Measurements from ENCODE around the gene ADARB2. TPM values are rescaled to one million over a fixed set of nuclear protein-coding genes. Genes with fewer than 3 reads are reported as not detected.

Gene ADARB2
- total and polyA plus RNA-seq, 4 donors, result 0.55 to 0.70 (median 0.59) TPM; not detected in 1

DNA sequence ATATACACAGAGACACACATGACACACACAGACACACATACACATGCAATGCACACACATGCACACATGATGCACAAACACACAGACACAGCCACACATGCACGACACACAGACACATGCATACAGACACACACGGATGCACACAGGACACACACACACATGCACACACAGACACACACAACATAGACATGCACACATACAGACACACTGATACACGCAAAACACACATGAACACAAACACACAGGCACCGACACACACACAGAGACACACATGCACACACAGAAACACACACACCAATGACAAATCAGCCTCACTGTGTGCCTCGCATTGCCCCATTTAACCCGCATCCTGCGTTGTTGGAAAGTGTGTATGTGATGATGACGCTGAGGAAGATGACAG, 232.4 kb downstream of the ADARB2 start:
- Histone ChIP-seq H3K27ac (ENCODE audit: low read depth in 1 of 2, low read length in 2 of 2) (no peak overlapping the region), H3K4me1 (ENCODE audit: control insufficient read depth in 4 of 4, insufficient read depth in 4 of 4, low read length in 3 of 4) (no peaks in the 10 kb centered on the region), H3K4me3 (ENCODE audit: low read depth in 1 of 3, low read length in 3 of 3) (no peak overlapping the region), H3K9me3 (ENCODE audit: control insufficient read depth in 4 of 4, low read length in 3 of 4) (peaks cover 0 to 2% (median under 1%) of the 10 kb centered on the region in 4 donors), H3K9ac (ENCODE audit: low read depth in 1 of 2, low read length in 2 of 2) (no peak overlapping the region), H3K36me3 (ENCODE audit: control insufficient read depth in 4 of 4, insufficient read depth in 3 of 4, low read depth in 1 of 4, low read length in 3 of 4) (no peaks in the 10 kb centered on the region), H3K27me3 (ENCODE audit: control insufficient read depth in 4 of 4, insufficient read depth in 4 of 4, low read length in 3 of 4) (no peaks in the 10 kb centered on the region)
- WGBS, result 93% methylated on average over 8 of the region's 8 CpGs
- no peak for DNase-seq (ENCODE audit: low spot score)
- TF ChIP-seq SP1 (IDR thresholded peaks at IDR 0.05), result no peak
- TF ChIP-seq JUND (IDR thresholded peaks at IDR 0.05), result no peak
- no peak for TF ChIP-seq EGR1 (IDR thresholded peaks at IDR 0.05; ENCODE audit: low read depth in 2 of 2)
- TF ChIP-seq, protein P1, sequence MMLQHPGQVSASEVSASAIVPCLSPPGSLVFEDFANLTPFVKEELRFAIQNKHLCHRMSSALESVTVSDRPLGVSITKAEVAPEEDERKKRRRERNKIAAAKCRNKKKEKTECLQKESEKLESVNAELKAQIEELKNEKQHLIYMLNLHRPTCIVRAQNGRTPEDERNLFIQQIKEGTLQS (IDR thresholded peaks at IDR 0.05), result no peak
- TF ChIP-seq FOXA2 (IDR thresholded peaks at IDR 0.05), result no peak
- TF ChIP-seq, protein P2, sequence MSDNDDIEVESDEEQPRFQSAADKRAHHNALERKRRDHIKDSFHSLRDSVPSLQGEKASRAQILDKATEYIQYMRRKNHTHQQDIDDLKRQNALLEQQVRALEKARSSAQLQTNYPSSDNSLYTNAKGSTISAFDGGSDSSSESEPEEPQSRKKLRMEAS (IDR thresholded peaks at IDR 0.05), result no peak
- TF ChIP-seq HNF4G (IDR thresholded peaks at IDR 0.05), result no peak
- no peak for TF ChIP-seq GABPA (IDR thresholded peaks at IDR 0.05 in 1 of 2, conservative IDR thresholded peaks at IDR 0.05 in 1 of 2)
- TF ChIP-seq, protein P3, sequence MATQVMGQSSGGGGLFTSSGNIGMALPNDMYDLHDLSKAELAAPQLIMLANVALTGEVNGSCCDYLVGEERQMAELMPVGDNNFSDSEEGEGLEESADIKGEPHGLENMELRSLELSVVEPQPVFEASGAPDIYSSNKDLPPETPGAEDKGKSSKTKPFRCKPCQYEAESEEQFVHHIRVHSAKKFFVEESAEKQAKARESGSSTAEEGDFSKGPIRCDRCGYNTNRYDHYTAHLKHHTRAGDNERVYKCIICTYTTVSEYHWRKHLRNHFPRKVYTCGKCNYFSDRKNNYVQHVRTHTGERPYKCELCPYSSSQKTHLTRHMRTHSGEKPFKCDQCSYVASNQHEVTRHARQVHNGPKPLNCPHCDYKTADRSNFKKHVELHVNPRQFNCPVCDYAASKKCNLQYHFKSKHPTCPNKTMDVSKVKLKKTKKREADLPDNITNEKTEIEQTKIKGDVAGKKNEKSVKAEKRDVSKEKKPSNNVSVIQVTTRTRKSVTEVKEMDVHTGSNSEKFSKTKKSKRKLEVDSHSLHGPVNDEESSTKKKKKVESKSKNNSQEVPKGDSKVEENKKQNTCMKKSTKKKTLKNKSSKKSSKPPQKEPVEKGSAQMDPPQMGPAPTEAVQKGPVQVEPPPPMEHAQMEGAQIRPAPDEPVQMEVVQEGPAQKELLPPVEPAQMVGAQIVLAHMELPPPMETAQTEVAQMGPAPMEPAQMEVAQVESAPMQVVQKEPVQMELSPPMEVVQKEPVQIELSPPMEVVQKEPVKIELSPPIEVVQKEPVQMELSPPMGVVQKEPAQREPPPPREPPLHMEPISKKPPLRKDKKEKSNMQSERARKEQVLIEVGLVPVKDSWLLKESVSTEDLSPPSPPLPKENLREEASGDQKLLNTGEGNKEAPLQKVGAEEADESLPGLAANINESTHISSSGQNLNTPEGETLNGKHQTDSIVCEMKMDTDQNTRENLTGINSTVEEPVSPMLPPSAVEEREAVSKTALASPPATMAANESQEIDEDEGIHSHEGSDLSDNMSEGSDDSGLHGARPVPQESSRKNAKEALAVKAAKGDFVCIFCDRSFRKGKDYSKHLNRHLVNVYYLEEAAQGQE (IDR thresholded peaks at IDR 0.05), result no peak
- no peak for TF ChIP-seq FOXA1 (IDR thresholded peaks at IDR 0.05)
- no peak for TF ChIP-seq RXRA (IDR thresholded peaks at IDR 0.05)

DNA sequence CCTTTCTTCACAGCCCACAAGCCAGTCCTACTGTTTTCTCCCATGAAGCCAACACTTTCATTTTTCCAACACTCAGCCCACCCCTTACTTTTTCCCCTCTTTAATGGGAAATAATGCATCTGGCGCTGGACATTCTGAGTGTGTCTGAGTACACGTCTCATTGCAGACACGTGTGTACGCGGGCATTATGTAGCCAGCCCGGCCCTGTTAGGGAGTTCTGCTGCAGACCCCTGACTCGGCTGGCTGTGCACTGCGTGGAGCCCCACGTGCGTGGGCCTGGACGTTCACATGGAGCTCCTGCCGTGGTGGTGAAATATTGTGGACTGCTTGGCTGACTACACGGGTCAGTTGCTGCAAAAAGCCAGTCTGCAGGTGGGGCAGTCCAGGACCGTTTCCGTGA, 233.0 kb downstream of the ADARB2 start:
- Histone ChIP-seq H3K27me3 (ENCODE audit: control insufficient read depth in 4 of 4, insufficient read depth in 4 of 4, low read length in 3 of 4) (no peaks in the 10 kb centered on the region), H3K4me1 (ENCODE audit: control insufficient read depth in 4 of 4, insufficient read depth in 4 of 4, low read length in 3 of 4) (no peaks in the 10 kb centered on the region), H3K9me3 (ENCODE audit: control insufficient read depth in 4 of 4, low read length in 3 of 4) (peaks cover 0 to 2% (median under 1%) of the 10 kb centered on the region in 4 donors), H3K36me3 (ENCODE audit: control insufficient read depth in 4 of 4, insufficient read depth in 3 of 4, low read depth in 1 of 4, low read length in 3 of 4) (no peaks in the 10 kb centered on the region), H3K27ac (ENCODE audit: low read depth in 1 of 2, low read length in 2 of 2) (no peak overlapping the region), H3K4me3 (ENCODE audit: low read depth in 1 of 3, low read length in 3 of 3) (no peak overlapping the region), H3K9ac (ENCODE audit: low read depth in 1 of 2, low read length in 2 of 2) (no peak overlapping the region)
- WGBS, result 93% methylated on average over 15 of the region's 15 CpGs
- TF ChIP-seq GABPA (IDR thresholded peaks at IDR 0.05 in 1 of 2, conservative IDR thresholded peaks at IDR 0.05 in 1 of 2) (no peak), YY1 (IDR thresholded peaks at IDR 0.05) (no peak), RAD21 (IDR thresholded peaks at IDR 0.05) (no peak), FOXA1 (IDR thresholded peaks at IDR 0.05) (no peak), HNF4G (IDR thresholded peaks at IDR 0.05) (no peak), RXRA (IDR thresholded peaks at IDR 0.05) (no peak), SP1 (IDR thresholded peaks at IDR 0.05) (no peak), EGR1 (IDR thresholded peaks at IDR 0.05; ENCODE audit: low read depth in 2 of 2) (no peak), TAF1 (conservative IDR thresholded peaks at IDR 0.05) (no peak), NR2F2 (IDR thresholded peaks at IDR 0.05) (no peak), JUND (IDR thresholded peaks at IDR 0.05) (no peak)
- TF ChIP-seq, protein P4, sequence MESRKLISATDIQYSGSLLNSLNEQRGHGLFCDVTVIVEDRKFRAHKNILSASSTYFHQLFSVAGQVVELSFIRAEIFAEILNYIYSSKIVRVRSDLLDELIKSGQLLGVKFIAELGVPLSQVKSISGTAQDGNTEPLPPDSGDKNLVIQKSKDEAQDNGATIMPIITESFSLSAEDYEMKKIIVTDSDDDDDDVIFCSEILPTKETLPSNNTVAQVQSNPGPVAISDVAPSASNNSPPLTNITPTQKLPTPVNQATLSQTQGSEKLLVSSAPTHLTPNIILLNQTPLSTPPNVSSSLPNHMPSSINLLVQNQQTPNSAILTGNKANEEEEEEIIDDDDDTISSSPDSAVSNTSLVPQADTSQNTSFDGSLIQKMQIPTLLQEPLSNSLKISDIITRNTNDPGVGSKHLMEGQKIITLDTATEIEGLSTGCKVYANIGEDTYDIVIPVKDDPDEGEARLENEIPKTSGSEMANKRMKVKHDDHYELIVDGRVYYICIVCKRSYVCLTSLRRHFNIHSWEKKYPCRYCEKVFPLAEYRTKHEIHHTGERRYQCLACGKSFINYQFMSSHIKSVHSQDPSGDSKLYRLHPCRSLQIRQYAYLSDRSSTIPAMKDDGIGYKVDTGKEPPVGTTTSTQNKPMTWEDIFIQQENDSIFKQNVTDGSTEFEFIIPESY (IDR thresholded peaks at IDR 0.05), result no peak
- TF ChIP-seq, protein P2 (IDR thresholded peaks at IDR 0.05), result no peak
- TF ChIP-seq, protein P5, sequence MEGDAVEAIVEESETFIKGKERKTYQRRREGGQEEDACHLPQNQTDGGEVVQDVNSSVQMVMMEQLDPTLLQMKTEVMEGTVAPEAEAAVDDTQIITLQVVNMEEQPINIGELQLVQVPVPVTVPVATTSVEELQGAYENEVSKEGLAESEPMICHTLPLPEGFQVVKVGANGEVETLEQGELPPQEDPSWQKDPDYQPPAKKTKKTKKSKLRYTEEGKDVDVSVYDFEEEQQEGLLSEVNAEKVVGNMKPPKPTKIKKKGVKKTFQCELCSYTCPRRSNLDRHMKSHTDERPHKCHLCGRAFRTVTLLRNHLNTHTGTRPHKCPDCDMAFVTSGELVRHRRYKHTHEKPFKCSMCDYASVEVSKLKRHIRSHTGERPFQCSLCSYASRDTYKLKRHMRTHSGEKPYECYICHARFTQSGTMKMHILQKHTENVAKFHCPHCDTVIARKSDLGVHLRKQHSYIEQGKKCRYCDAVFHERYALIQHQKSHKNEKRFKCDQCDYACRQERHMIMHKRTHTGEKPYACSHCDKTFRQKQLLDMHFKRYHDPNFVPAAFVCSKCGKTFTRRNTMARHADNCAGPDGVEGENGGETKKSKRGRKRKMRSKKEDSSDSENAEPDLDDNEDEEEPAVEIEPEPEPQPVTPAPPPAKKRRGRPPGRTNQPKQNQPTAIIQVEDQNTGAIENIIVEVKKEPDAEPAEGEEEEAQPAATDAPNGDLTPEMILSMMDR (IDR thresholded peaks at IDR 0.05; ENCODE audit: low read depth, low read length, missing input control), result no peak
- TF ChIP-seq, protein P3 (IDR thresholded peaks at IDR 0.05), result no peak
- TF ChIP-seq, protein P1 (IDR thresholded peaks at IDR 0.05), result no peak
- no peak for DNase-seq (ENCODE audit: low spot score)
